Brain microvascular endothelial cell (primary cell): ENCODE results near the gene KIF3A.

ENCODE experiments used
- DNase-seq: peaks from one replicate; pipeline ENCODE4 v3.0.0-alpha.2; 2020
- H3K27ac ChIP-seq: fragments of 250-450 bp; sonication (Bioruptor Pico); 2 replicates; pipeline ENCODE4 v1.5.1; 2020; ENCODE audit warnings: mild to moderate bottlenecking, moderate library complexity
- H3K27me3 ChIP-seq: fragments of 250-450 bp; sonication (Bioruptor Pico); replicated peaks from 2 replicates; pipeline ENCODE4 v1.5.1; 2020; ENCODE audit warnings: mild to moderate bottlenecking
- H3K36me3 ChIP-seq: fragments of 250-450 bp; sonication (Bioruptor Pico); replicated peaks from 2 replicates; pipeline ENCODE4 v1.5.1; 2020; ENCODE audit warnings: mild to moderate bottlenecking
- H3K4me3 ChIP-seq: 2 replicates; pipeline ENCODE4 v1.5.1; 2011; ENCODE audit warnings: low read depth, mild to moderate bottlenecking, control low read depth, low read length, moderate library complexity
- in situ Hi-C: cut with HindIII; loops from 2 replicates; pipeline ENCODE4 v1.10.0; 2017; ENCODE audit warnings: low sequenced_read_pairs, low pct_ligation_motif_present
- TF ChIP-seq, protein P1 (sequence below): IDR thresholded peaks from 2 replicates; pipeline ENCODE4 v1.5.1; 2011; ENCODE audit warnings: low read depth, mild to moderate bottlenecking, moderate library complexity, low read length, control low read depth, inconsistent platforms; ENCODE audit errors: missing control alignments

KIF3A gene

DNA sequence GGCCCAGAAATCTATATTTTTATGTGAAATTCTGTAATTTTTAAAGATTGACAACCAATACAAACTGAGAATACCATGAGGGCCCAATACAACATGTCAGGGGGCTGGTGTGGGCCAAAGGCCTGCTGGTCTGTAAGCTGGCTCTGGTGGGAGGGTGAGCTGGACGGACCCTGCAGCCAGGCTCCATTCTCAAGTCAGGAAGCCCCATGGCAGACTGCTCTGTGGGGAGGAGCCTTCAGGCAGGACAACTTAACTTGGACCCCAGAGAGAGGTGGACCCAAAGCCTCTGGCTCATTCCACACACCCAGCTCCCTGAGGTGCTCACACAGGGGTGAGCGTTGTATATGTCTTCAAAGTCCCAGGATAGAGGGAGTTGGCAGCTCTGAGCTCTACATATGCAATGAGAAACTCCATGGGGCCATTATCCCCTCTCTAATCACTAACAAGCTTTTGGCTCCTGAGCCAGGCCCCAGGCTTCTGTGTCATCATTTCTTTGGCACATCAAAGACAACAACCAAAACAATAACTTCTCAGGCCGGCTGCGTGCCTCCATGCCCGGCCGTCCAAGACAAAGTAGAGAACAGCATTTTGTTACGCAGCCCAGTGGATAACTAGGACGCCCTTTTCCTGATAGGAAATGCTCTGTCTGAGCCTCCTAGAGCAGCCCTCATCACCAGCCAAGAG is 33.3 kb upstream of the KIF3A start:
- Histone ChIP-seq H3K36me3 (no peaks in the 10 kb centered on the region), H3K4me3 (no peak overlapping the region), H3K27ac (no peak overlapping the region), H3K27me3 (no peaks in the 10 kb centered on the region)
- TF ChIP-seq, protein P1, sequence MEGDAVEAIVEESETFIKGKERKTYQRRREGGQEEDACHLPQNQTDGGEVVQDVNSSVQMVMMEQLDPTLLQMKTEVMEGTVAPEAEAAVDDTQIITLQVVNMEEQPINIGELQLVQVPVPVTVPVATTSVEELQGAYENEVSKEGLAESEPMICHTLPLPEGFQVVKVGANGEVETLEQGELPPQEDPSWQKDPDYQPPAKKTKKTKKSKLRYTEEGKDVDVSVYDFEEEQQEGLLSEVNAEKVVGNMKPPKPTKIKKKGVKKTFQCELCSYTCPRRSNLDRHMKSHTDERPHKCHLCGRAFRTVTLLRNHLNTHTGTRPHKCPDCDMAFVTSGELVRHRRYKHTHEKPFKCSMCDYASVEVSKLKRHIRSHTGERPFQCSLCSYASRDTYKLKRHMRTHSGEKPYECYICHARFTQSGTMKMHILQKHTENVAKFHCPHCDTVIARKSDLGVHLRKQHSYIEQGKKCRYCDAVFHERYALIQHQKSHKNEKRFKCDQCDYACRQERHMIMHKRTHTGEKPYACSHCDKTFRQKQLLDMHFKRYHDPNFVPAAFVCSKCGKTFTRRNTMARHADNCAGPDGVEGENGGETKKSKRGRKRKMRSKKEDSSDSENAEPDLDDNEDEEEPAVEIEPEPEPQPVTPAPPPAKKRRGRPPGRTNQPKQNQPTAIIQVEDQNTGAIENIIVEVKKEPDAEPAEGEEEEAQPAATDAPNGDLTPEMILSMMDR = no peak
- in situ Hi-C loops = no loop called here
- no peak for DNase-seq

DNA sequence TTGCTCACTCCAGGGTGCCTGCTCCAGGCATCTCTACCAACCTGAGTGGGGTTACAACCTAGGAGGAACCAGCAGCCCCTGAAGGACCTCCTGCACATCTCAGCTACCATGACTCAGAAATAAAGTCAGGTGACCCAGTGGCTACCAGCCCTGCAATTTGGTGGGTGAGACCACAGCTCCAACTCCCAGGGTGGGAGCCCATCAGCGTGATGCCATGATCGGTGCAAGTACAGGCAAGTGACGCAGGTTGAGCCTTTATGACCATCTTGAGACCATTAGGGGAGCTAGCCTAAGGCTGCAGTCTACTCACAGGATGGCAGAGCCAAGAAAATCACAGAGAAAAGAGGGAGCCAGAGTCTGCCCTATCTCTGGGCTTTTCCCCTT is 31.1 kb upstream of the KIF3A start:
- H3K4me3 ChIP-seq = no peak overlapping the region
- no peak overlapping the region for H3K27ac ChIP-seq
- no peak for DNase-seq
- TF ChIP-seq, protein P1 = no peak
- H3K36me3 ChIP-seq = peaks cover 11% of the 10 kb centered on the region
- H3K27me3 ChIP-seq = no peaks in the 10 kb centered on the region
- in situ Hi-C loops = no loop called here

GRCh38 chr5:132767150-132767549 is 29.8 kb upstream of the KIF3A start:
- Histone ChIP-seq H3K4me3 (no peak overlapping the region), H3K36me3 (peaks cover 21% of the 10 kb centered on the region), H3K27me3 (no peaks in the 10 kb centered on the region), H3K27ac (no peak overlapping the region)
- DNase-seq = no peak
- in situ Hi-C loops = no loop called here
- TF ChIP-seq, protein P1 = no peak

GRCh38 chr5:132766806-132767055 is 29.4 kb upstream of the KIF3A start:
- no peak for DNase-seq
- in situ Hi-C loops = no loop called here
- H3K27ac ChIP-seq = no peak overlapping the region
- H3K36me3 ChIP-seq = peaks cover 23% of the 10 kb centered on the region
- H3K27me3 ChIP-seq = no peaks in the 10 kb centered on the region
- TF ChIP-seq, protein P1 = no peak
- no peak overlapping the region for H3K4me3 ChIP-seq

GRCh38 chr5:132766020-132766805 is 28.9 kb upstream of the KIF3A start:
- DNase-seq = no peak
- in situ Hi-C loops = no loop called here
- Histone ChIP-seq H3K36me3 (peaks cover 26% of the 10 kb centered on the region), H3K4me3 (no peak overlapping the region), H3K27me3 (no peaks in the 10 kb centered on the region), H3K27ac (no peak overlapping the region)
- TF ChIP-seq, protein P1 = no peak
